PC-3 (cell line): ENCODE data around the gene ZDHHC16.

Experiments
- CTCF ChIP-seq: fragments of 300-600 bp; sonication (generic); conservative IDR thresholded peaks from 2 replicates; pipeline ENCODE4 v1.5.1; 2017; ENCODE audit warnings: antibody characterized with exemption, low read depth, mild to moderate bottlenecking, low read length
- EZH2 ChIP-seq: fragments of 300-600 bp; sonication (generic); IDR thresholded peaks from one replicate; pipeline ENCODE4 v1.6.1; 2017; ENCODE audit warnings: antibody characterized with exemption, mild to moderate bottlenecking, low read length; ENCODE audit not compliant: unreplicated experiment

GRCh38 chr10:97401455-97401919, 44.5 kb upstream of the ZDHHC16 start:
- TF ChIP-seq CTCF: no peak
- no peak for TF ChIP-seq EZH2
